ENCODE data around the gene DOK4. TPM values are rescaled to one million over a fixed set of nuclear protein-coding genes. Genes with fewer than 3 reads are reported as not detected.
A peak's percentile ranks its signal among the peaks of the same experiment; 100 is the strongest.

Gene DOK4
- total and polyA plus RNA-seq, 8 donors, result 11.2 to 55.9 (median 31.1) TPM

DNA sequence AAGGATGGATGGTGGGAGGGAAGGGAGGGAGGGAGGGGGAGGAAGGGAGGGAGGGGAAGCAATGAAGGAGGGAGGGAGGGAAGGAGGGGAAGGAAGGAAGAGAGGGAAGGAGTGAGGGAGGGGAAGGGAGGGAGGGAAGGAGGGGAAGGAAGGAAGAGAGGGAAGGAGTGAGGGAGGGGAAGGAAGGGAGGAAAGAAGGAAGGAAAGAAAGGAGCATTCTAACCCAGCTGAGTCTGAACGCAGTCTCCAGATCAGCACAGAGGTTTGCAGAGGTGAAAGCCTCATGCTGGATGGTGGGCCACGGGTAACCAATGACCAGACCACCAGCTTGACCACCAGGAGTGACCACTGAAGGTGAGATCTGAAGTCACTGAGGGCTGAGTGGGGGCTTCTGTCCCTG lies 63.1 kb downstream of the DOK4 start:
- no peak overlapping the region for H3K4me3 ChIP-seq

GRCh38 chr16:57422026-57422944 lies 64.0 kb downstream of the DOK4 start:
- Histone ChIP-seq H3K27ac (no peak overlapping the region), H3K27me3 (no peaks in the 10 kb centered on the region), H3K9me3 (no peaks in the 10 kb centered on the region), H3K4me1 (peaks cover 14 to 43% (median 30%) of the 10 kb centered on the region in 4 donors), H3K36me3 (peaks cover 0 to 16% (median 8%) of the 10 kb centered on the region in 4 donors), H3K4me3 (no peak overlapping the region)
- WGBS, 5 donors, result 30 to 36% (median 33%) methylated on average over 10 of the region's 10 CpGs
- intact Hi-C loops (cut with DNase I; ENCODE audit: low total_unique reads), result loop anchor here (10.0 kb wide), 1 partner anchor 93 kb away; no protein-coding TSS in a partner anchor
- TF ChIP-seq POLR2A (IDR thresholded peaks at IDR 0.05) (no peak), POLR2AphosphoS5 (IDR thresholded peaks at IDR 0.05) (peak in 1 of 3 donors; percentile 46)
- TF ChIP-seq, protein P1, sequence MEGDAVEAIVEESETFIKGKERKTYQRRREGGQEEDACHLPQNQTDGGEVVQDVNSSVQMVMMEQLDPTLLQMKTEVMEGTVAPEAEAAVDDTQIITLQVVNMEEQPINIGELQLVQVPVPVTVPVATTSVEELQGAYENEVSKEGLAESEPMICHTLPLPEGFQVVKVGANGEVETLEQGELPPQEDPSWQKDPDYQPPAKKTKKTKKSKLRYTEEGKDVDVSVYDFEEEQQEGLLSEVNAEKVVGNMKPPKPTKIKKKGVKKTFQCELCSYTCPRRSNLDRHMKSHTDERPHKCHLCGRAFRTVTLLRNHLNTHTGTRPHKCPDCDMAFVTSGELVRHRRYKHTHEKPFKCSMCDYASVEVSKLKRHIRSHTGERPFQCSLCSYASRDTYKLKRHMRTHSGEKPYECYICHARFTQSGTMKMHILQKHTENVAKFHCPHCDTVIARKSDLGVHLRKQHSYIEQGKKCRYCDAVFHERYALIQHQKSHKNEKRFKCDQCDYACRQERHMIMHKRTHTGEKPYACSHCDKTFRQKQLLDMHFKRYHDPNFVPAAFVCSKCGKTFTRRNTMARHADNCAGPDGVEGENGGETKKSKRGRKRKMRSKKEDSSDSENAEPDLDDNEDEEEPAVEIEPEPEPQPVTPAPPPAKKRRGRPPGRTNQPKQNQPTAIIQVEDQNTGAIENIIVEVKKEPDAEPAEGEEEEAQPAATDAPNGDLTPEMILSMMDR (IDR thresholded peaks at IDR 0.05), result peak in 5 of 7 experiments; percentile 49 to 73 (median 54)
- peak; percentile 52 to 89 for DNase-seq

More for the DNA sequence above, 63.1 kb downstream of the DOK4 start:
- peaks cover 13 to 35% (median 25%) of the 10 kb centered on the region in 4 donors for H3K4me1 ChIP-seq
- H3K27me3 ChIP-seq, result no peaks in the 10 kb centered on the region
- H3K36me3 ChIP-seq, result peaks cover under 1 to 23% (median 17%) of the 10 kb centered on the region in 4 donors
- TF ChIP-seq, protein P1 (IDR thresholded peaks at IDR 0.05), result no peak
- TF ChIP-seq POLR2A (IDR thresholded peaks at IDR 0.05) (no peak), EP300 (IDR thresholded peaks at IDR 0.05) (no peak), POLR2AphosphoS5 (IDR thresholded peaks at IDR 0.05) (no peak)
- intact Hi-C loops (cut with DNase I; ENCODE audit: low total_unique reads), result loop anchor here (10.0 kb wide), 1 partner anchor 92 kb away; no protein-coding TSS in a partner anchor
- WGBS, 5 donors, result 73 to 87% (median 80%) methylated on average over 2 of the region's 2 CpGs
- peak in 1 of 2 donors; percentile 9 for DNase-seq
- H3K9me3 ChIP-seq, result no peaks in the 10 kb centered on the region
- H3K27ac ChIP-seq, result no peak overlapping the region

Other genes starting within 250 kb of the DOK4 start
- 10 to 100 TPM; 15.6 to 61.6 (median 46.7) TPM for gene ARL2BP, start 241.2 kb downstream of the DOK4 start, total RNA-seq
- 10 to 100 TPM; 24.0 to 46.6 (median 39.8) TPM for gene ARL2BP, start 241.2 kb downstream of the DOK4 start, polyA plus RNA-seq
- 100 to 1,000 TPM in 2 of 5 donors, 10 to 100 TPM in 3; 27.4 to 190 (median 59.1) TPM for gene PLLP, start 201.8 kb downstream of the DOK4 start, total RNA-seq
- 10 to 100 TPM; 39.0 to 46.6 (median 43.7) TPM for gene PLLP, start 201.8 kb downstream of the DOK4 start, polyA plus RNA-seq
- gene CCL22, start 127.7 kb downstream of the DOK4 start, total RNA-seq, result under 1 TPM in 1 of 5 donors, not detected in 4; 0.37 TPM
- under 1 TPM; 0.12 to 0.45 (median 0.15) TPM for gene CCL22, start 127.7 kb downstream of the DOK4 start, polyA plus RNA-seq
- gene CX3CL1, start 114.0 kb downstream of the DOK4 start, total RNA-seq, result 10 to 100 TPM in 1 of 5 donors, 1 to 10 TPM in 2, not detected in 2; 1.3 to 43.8 (median 7.1) TPM
- 10 to 100 TPM in 1 of 3 donors, 1 to 10 TPM in 2; 3.2 to 11.5 (median 6.4) TPM for gene CX3CL1, start 114.0 kb downstream of the DOK4 start, polyA plus RNA-seq
- gene CCL17, start 81.7 kb downstream of the DOK4 start, total RNA-seq, result not detected
- 1 to 10 TPM in 1 of 3 donors, not detected in 2; 3.9 TPM for gene CCL17, start 81.7 kb downstream of the DOK4 start, polyA plus RNA-seq
- 100 to 1,000 TPM in 1 of 5 donors, 10 to 100 TPM in 4; 14.0 to 146 (median 37.7) TPM for gene CIAPIN1, start 39.1 kb downstream of the DOK4 start, total RNA-seq
- gene CIAPIN1, start 39.1 kb downstream of the DOK4 start, polyA plus RNA-seq, result 10 to 100 TPM; 18.6 to 35.9 (median 29.6) TPM
- 100 to 1,000 TPM in 1 of 5 donors, 10 to 100 TPM in 4; 40.6 to 108 (median 58.9) TPM for gene COQ9, start 39.0 kb downstream of the DOK4 start, total RNA-seq
- 10 to 100 TPM; 56.4 to 79.3 (median 74.5) TPM for gene COQ9, start 39.0 kb downstream of the DOK4 start, polyA plus RNA-seq
- gene POLR2C, start 23.8 kb downstream of the DOK4 start, total RNA-seq, result 100 to 1,000 TPM in 2 of 5 donors, 10 to 100 TPM in 3; 60.0 to 162 (median 84.4) TPM
- 10 to 100 TPM; 31.8 to 56.1 (median 48.9) TPM for gene POLR2C, start 23.8 kb downstream of the DOK4 start, polyA plus RNA-seq
- 10 to 100 TPM in 2 of 5 donors, 1 to 10 TPM in 2, not detected in 1; 1.7 to 14.5 (median 6.9) TPM for gene CCDC102A, start 50.1 kb upstream of the DOK4 start, total RNA-seq
- 1 to 10 TPM; 2.3 to 6.5 (median 4.1) TPM for gene CCDC102A, start 50.1 kb upstream of the DOK4 start, polyA plus RNA-seq
- gene ADGRG5, start 56.1 kb upstream of the DOK4 start, total RNA-seq, result 1 to 10 TPM in 1 of 5 donors, under 1 TPM in 2, not detected in 2; under 0.01 to 1.4 (median 0.18) TPM
- under 1 TPM; 0.19 to 0.80 (median 0.76) TPM for gene ADGRG5, start 56.1 kb upstream of the DOK4 start, polyA plus RNA-seq
- 10 to 100 TPM; 17.4 to 84.8 (median 47.2) TPM for gene ADGRG1, start 142.1 kb upstream of the DOK4 start, total RNA-seq
- 10 to 100 TPM in 2 of 3 donors, 1 to 10 TPM in 1; 8.9 to 30.9 (median 21.7) TPM for gene ADGRG1, start 142.1 kb upstream of the DOK4 start, polyA plus RNA-seq
- gene ADGRG3, start 181.8 kb upstream of the DOK4 start, total RNA-seq, result 10 to 100 TPM in 1 of 5 donors, 1 to 10 TPM in 2, not detected in 2; 1.7 to 50.2 (median 7.7) TPM
- gene ADGRG3, start 181.8 kb upstream of the DOK4 start, polyA plus RNA-seq, result 1 to 10 TPM in 1 of 3 donors, under 1 TPM in 2; 0.46 to 1.7 (median 0.95) TPM
- gene DRC7, start 208.3 kb upstream of the DOK4 start, total RNA-seq, result not detected
- gene DRC7, start 208.3 kb upstream of the DOK4 start, polyA plus RNA-seq, result not detected
- gene KATNB1, start 249.3 kb upstream of the DOK4 start, total RNA-seq, result 10 to 100 TPM in 4 of 5 donors, 1 to 10 TPM in 1; 6.7 to 58.5 (median 25.7) TPM
- 10 to 100 TPM; 12.7 to 13.5 (median 13.3) TPM for gene KATNB1, start 249.3 kb upstream of the DOK4 start, polyA plus RNA-seq